GM12864 (cell line): ENCODE results near the gene CEP250.

ENCODE experiments used
- DNase-seq: peaks from one replicate; pipeline ENCODE4 v3.0.0-alpha.2; 2011; ENCODE audit warnings: low read depth
- H3K4me3 ChIP-seq: 2 replicates; pipeline ENCODE4 v1.5.1; 2011; ENCODE audit warnings: mild to moderate bottlenecking, low read depth, low read length, control low read depth
- TF ChIP-seq, protein P1 (sequence below): IDR thresholded peaks from 2 replicates; pipeline ENCODE4 v1.5.1; 2011; ENCODE audit warnings: low read depth, mild to moderate bottlenecking, moderate library complexity, low read length, control low read depth, inconsistent platforms; ENCODE audit errors: missing control alignments

CEP250 gene

DNA sequence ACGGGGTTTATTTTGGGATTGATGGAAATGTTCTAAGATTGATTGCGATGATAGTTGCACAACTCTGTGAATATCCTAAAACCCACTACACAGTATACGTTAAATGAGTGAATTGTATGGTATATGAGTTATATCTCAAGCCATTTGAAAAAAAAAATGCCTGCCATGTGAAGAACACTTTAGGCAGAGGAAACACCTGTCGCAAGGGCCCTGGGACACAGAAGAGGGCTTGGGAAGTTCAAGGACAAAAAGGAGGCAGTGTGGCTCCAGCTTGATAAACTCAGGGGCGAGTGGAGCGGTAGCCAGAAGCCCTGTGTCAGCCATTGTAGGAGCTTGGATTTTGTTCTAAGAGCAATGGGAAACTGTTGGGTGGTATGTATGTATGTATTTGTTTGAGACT, 37.0 kb downstream of the CEP250 start:
- no peak overlapping the region; the same call in 1 of the 2 replicates for H3K4me3 ChIP-seq

DNA sequence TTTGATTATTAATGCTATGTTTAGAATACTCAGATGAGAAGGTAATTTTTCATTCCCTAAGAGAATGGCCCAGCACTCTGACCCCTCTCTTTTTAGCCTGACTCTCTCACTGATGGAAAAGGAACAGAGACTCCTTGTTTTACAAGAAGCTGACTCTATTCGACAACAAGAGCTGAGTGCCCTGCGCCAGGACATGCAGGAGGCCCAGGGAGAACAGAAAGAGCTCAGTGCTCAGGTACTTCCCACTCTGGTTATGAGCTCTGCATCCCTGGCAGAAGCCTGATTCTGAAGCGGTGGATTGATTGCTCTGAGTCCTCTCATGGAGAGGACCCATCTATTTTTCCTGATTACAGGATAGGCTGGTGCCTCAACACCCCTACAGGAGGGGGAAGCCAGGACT, 41.1 kb downstream of the CEP250 start:
- DNase-seq, result no peak
- TF ChIP-seq, protein P1, sequence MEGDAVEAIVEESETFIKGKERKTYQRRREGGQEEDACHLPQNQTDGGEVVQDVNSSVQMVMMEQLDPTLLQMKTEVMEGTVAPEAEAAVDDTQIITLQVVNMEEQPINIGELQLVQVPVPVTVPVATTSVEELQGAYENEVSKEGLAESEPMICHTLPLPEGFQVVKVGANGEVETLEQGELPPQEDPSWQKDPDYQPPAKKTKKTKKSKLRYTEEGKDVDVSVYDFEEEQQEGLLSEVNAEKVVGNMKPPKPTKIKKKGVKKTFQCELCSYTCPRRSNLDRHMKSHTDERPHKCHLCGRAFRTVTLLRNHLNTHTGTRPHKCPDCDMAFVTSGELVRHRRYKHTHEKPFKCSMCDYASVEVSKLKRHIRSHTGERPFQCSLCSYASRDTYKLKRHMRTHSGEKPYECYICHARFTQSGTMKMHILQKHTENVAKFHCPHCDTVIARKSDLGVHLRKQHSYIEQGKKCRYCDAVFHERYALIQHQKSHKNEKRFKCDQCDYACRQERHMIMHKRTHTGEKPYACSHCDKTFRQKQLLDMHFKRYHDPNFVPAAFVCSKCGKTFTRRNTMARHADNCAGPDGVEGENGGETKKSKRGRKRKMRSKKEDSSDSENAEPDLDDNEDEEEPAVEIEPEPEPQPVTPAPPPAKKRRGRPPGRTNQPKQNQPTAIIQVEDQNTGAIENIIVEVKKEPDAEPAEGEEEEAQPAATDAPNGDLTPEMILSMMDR, result no peak
- H3K4me3 ChIP-seq, result no peak overlapping the region

More for the DNA sequence above, 37.0 kb downstream of the CEP250 start:
- DNase-seq, result no peak
- TF ChIP-seq, protein P1, result no peak

DNA sequence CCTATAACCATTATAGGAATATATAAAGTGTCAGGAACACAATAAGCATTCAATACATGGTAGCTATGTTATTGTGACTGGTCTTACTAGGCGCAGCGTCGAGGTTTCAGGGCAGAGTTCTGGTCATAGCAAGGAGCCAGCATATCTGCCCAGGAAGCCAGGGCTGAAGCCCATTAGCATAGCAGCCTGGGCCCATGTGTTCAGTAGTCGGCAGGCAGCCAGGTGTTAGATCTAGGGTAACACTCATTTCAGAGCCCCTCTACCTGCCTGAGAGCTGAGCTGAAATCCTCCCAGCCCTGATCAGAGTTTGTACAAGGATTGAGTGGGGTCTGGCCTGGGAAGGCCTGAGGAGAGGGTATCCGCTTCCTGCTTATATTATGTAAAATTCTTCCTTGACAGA, 41.9 kb downstream of the CEP250 start:
- TF ChIP-seq, protein P1, result no peak
- no peak overlapping the region for H3K4me3 ChIP-seq
- no peak for DNase-seq

DNA sequence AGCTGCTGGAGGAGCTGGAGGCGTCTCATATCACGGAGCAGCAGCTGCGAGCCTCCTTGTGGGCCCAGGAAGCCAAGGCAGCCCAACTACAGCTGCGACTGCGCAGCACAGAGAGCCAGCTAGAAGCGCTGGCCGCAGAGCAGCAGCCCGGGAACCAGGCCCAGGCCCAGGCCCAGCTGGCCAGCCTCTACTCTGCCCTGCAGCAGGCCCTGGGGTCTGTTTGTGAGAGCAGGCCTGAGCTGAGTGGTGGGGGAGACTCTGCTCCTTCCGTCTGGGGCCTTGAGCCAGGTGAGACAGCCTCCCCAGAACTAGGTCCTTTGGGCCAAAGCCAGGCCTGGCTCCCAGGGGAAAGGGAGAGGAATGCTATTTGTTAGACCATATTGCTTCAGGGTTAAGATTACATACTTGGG, 42.4 kb downstream of the CEP250 start:
- no peak overlapping the region for H3K4me3 ChIP-seq
- no peak for DNase-seq
- TF ChIP-seq, protein P1, result no peak

DNA sequence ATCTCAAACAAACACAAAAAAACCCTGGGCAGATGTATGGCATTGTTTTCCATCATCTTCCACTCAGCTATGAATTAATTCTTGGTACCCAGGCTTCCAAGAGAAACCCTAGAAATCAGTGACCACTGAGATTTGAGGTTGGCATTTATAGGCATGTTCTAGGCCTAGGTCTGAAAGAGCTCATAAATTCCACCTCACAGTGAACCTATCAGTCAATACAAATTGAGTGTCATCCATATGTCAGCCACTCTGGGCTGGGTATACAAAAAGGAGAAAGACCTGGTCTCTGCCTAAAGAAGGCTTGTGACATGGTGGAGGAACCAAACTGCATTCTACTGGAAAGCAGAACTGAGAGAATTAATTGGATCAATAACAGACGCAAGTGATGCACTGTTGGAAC, 43.9 kb downstream of the CEP250 start:
- TF ChIP-seq, protein P1, result no peak
- no peak for DNase-seq
- H3K4me3 ChIP-seq, result no peak overlapping the region

DNA sequence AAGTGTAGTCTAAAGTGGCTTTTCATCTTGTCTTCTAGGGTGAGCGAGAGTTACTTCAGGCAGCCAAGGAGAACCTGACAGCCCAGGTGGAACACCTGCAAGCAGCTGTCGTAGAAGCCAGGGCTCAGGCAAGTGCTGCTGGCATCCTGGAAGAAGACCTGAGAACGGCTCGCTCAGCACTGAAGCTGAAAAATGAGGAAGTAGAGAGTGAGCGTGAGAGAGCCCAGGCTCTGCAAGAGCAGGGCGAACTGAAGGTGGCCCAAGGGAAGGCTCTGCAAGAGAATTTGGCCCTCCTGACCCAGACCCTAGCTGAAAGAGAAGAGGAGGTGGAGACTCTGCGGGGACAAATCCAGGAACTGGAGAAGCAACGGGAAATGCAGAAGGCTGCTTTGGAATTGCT, 47.0 kb downstream of the CEP250 start:
- TF ChIP-seq, protein P1, result no peak
- DNase-seq, result peak; percentile 66
- no peak overlapping the region for H3K4me3 ChIP-seq

DNA sequence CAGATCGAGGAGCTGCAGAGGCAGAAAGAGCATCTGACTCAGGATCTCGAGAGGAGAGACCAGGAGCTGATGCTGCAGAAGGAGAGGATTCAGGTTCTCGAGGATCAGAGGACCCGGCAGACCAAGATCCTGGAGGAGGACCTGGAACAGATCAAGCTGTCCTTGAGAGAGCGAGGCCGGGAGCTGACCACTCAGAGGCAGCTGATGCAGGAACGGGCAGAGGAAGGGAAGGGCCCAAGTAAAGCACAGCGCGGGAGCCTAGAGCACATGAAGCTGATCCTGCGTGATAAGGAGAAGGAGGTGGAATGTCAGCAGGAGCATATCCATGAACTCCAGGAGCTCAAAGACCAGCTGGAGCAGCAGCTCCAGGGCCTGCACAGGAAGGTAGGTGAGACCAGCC, 47.9 kb downstream of the CEP250 start:
- H3K4me3 ChIP-seq, result no peak overlapping the region
- TF ChIP-seq, protein P1, result no peak
- no peak for DNase-seq
